Activated CD8-positive, alpha-beta memory T cell treated with anti-CD3 and anti-CD28 coated beads, Interleukin-2, amount 10 ng/mL, durations not matched to agents 7 days and 5 days (primary cell): Measurements from ENCODE around the gene RPL23. TPM values are rescaled to one million over a fixed set of nuclear protein-coding genes. Genes with fewer than 3 reads are reported as not detected.

Experiments used
- ATAC-seq: fragments of 150-1000 bp; cut with Tn5 transposase; one replicate; pipeline ENCODE4 v1.10.0; 2021; ENCODE audit warnings: moderate library complexity
- CTCF ChIA-PET: fragments of 350-600 bp; sonication (Branson Sonifier 250); formaldehyde crosslinking; loops from one replicate; lab custom pipeline; 2021; ENCODE audit warnings: antibody characterized with exemption; lab: Charles Lee
- DNase-seq: peaks from one replicate; pipeline ENCODE4 v3.0.0-alpha.2; 2020
- H3K27ac Mint-ChIP-seq: one replicate; pipeline ENCODE4 v1.8.0; 2021; ENCODE audit warnings: mild to moderate bottlenecking, mixed read lengths
- H3K27me3 Mint-ChIP-seq: one replicate; pipeline ENCODE4 v1.8.0; 2021; ENCODE audit warnings: mixed read lengths
- H3K36me3 Mint-ChIP-seq: one replicate; pipeline ENCODE4 v1.8.0; 2021; ENCODE audit warnings: mild to moderate bottlenecking, mixed read lengths
- H3K4me1 Mint-ChIP-seq: one replicate; pipeline ENCODE4 v1.8.0; 2021; ENCODE audit warnings: mixed read lengths
- H3K4me3 Mint-ChIP-seq: one replicate; pipeline ENCODE4 v1.8.0; 2021; ENCODE audit warnings: mild to moderate bottlenecking, moderate library complexity, mixed read lengths
- H3K9me3 Mint-ChIP-seq: one replicate; pipeline ENCODE4 v1.8.0; 2022; ENCODE audit warnings: low read depth, mixed read lengths
- total RNA-seq, 2 experiments: library from RNA; stranded (reverse); gene quantifications; one replicate each; pipeline ENCODE4 v1.2.3, GENCODE V29; 2021

RPL23 gene
- total RNA-seq, 2 experiments from 2014 or later, result 831 to 1,130 TPM

DNA sequence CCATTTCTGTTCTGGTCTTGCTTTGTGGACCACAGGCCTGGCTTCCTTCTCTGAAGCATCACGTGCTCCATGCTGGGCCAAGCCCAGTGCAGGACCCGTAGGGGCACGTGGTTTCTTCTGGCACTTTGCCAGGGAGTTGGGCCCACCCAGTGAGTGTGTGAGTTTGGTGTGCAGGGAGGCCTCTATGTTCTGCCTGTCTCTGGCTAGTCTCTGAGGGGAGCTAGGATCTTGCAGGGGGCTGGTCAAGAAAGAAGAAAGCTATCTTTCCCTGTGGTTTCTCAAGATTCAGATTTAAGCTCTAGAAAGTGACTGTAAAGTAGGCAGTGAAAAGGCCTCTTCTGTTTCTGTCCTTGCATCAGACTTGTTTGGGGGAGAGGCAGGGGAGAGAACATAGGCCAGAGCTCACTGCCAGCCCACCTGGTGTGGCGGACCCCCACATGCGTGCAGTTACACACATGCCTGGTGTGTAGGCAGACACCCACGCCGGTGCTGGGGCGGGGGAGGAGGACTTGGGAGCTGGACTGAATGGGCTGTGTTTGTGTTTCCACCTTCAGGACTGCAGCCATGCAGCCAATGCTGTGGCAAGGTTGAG lies 28.2 kb upstream of the RPL23 start:
- ATAC-seq (peak; percentile 45), DNase-seq (peak; percentile 82)
- Mint-ChIP-seq H3K9me3 (no peaks in the 10 kb centered on the region), H3K27me3 (no peaks in the 10 kb centered on the region), H3K4me1 (peaks cover 88% of the 10 kb centered on the region), H3K4me3 (peak overlapping the region; percentile 14), H3K36me3 (peaks cover 63% of the 10 kb centered on the region), H3K27ac (peak overlapping the region; percentile 87)
- CTCF ChIA-PET, result interaction anchor here (0.9 to 4.6 kb wide), 10 partner anchors 10 to 271 kb away, joined by 3 to 18 read pairs (median 4); partner anchors contain the start of genes LASP1 and LASP1NB

DNA sequence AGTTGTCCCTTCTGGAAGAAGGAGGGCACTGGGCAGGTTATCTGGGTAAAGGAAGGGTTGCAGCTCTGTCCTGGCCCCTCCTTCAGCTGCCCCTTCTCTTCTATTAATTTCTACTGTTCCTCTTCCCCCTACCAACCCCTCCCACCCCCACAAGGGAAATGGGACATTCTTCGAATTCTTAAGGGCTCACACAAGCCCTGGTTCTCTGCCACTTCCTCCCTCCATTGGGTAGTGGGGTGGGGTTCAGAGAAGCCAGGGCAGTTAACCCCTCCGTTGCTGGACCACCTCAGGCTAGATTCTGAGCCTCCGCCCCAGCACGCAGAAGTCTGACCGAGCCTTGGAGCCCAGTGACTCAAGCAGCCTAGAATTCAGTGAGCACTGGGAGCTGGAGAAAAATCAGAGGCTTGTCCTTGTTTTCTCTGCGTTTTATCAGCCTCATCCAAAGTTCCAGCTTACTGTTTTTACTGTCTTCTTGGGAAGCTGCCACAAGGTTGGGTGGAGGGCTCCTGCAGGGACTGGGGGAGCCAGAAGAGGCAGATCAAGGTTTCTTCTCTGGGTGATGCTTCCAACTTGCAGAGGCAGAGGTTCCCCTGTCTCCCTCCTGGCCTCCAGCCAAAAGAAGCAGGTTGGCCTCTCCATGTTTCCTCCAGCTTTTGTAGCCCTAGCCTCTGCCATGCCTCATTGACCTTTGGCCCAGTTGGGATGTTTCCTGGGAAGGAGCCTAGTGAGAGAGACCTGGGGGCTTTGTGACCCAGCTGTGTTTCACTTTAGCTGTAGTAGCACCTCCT lies 26.6 kb upstream of the RPL23 start:
- ATAC-seq (no peak), DNase-seq (no peak)
- H3K4me3 Mint-ChIP-seq, result peak overlapping the region; percentile 34
- CTCF ChIA-PET, result interaction anchor here (1.4 to 4.6 kb wide), 3 partner anchors 11 to 294 kb away, joined by 4 to 18 read pairs (median 11); partner anchors contain the start of gene LASP1
- no peaks in the 10 kb centered on the region for H3K27me3 Mint-ChIP-seq
- H3K27ac Mint-ChIP-seq, result peak overlapping the region; percentile 87
- H3K9me3 Mint-ChIP-seq, result no peaks in the 10 kb centered on the region
- peaks cover 86% of the 10 kb centered on the region for H3K4me1 Mint-ChIP-seq
- peaks cover 55% of the 10 kb centered on the region for H3K36me3 Mint-ChIP-seq

DNA sequence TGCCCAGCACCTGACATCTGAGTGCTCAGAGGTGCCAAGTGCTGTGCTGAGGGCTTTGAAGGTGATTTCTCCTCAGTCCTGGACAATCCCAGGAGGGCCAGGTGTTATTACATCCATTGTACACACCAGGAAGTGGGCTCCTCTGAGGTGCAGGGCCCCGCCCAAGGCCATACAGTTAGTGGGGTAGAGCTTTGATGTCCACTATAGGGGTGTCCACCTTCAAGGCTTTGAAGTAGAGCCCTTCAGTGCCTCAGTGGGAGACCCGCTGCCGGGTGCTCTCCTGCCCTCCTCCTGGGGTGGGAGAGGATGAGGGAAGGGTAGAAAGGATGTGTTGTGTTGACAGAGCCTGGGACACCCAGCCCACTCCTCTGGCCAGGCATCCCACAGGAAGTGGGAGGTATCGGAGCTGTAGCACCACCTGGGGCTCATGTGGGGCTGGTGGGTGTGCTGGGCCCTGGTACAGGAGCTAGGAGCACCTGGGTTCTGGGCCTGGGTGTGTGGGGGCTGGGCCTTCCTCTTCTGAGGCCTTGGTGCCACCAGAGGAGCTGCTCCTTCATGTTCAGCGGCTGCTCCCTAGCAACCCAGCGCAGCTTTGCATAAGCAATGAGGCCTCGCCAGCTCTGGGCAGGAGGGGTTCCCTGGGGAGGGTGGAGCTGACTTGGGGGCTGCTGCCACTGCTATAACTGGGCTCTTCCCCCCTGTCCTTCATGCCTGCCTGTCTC lies 23.8 kb upstream of the RPL23 start:
- Mint-ChIP-seq H3K36me3 (peaks cover 38% of the 10 kb centered on the region), H3K9me3 (no peaks in the 10 kb centered on the region), H3K4me1 (peaks cover 92% of the 10 kb centered on the region), H3K27me3 (no peaks in the 10 kb centered on the region), H3K27ac (peak overlapping the region; percentile 73), H3K4me3 (peak overlapping the region; percentile 20)
- ATAC-seq (peak; percentile 44), DNase-seq (peak; percentile 66)
- CTCF ChIA-PET, result interaction anchor here (0.5 to 2.4 kb wide), 10 partner anchors 14 to 589 kb away, joined by 3 to 7 read pairs (median 3); no protein-coding TSS in a partner anchor

DNA sequence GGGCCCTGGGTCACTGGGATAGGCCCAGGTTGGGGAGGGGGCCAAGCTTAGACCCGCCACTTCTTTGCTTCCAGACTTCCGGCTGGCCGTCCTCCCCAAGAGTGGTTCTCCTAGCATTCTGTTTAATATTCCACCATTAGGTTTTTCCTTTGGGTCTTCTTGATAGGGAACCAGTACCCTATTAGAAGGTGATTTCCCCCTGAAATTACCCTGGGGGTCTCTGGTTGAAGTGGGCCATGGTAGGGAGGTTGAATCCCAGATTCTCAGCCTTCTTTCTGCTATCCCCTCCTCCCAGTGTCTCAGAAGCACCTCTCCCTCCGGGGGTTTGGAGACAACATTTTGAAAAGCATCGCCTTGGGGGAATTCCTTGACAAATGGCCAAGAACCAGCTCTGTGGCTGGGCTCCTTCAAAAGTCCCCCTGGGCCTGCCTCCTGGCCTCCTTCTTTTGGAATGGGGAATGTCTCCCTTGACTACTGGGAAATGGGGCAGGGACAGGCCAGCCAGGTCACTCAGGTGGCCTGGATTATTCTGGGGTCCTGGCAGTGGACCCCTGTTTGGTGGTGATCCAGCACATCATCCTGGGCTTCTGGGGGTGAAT lies 22.1 kb upstream of the RPL23 start:
- DNase-seq (no peak), ATAC-seq (no peak)
- Mint-ChIP-seq H3K27ac (peak overlapping the region; percentile 63), H3K4me1 (peaks cover 85% of the 10 kb centered on the region), H3K36me3 (peaks cover 31% of the 10 kb centered on the region), H3K4me3 (no peak overlapping the region), H3K27me3 (no peaks in the 10 kb centered on the region), H3K9me3 (no peaks in the 10 kb centered on the region)
- CTCF ChIA-PET, result interaction anchor here (1.6 to 8.5 kb wide), 3 partner anchors 16 to 289 kb away, joined by 3 to 88 read pairs (median 7); no protein-coding TSS in a partner anchor

DNA sequence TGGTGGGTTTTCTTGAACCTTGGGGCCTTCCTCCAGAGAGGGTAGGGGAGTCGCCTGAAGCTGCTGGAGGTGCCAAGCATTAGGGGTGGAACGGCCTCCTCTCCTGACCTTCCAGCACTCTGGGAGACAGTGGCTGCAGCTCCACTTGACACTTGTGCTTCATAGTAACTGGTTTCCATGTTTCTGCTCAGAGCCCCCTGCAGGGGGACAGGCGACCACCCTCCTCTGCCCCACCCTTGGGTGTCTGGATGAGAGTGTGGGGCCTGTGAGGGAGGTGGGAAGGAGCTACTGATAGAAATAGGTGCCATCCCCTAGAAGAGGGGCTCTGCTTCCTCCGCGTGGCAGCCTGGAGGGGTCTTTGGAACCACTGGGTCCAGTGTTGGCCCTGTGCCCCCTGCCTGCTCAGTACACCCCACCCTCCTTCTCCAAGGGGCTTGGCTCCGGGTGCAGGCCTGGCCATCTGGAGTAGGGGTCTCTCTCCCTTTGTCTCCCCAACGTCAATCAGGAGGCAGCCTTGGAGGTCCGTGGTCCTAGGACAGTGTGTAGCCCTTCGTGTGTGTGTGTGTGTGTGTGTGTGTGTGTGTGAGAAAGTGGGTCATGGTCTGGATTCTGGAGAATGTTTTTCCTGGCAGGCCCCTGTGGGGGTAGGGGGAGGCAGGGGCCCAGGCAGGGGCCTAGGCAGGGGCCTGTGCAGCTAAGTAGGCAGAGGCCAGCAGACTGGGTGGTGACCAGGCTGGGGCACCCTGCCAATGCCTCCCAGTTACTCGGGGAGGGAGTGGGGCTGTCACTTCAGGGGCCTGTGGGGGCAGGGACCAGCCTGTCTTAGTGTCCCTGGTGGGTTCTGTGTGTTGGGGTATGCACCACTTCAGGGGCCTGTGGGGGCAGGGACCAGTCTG lies 21.2 kb upstream of the RPL23 start:
- Mint-ChIP-seq H3K4me3 (no peak overlapping the region), H3K4me1 (peaks cover 76% of the 10 kb centered on the region), H3K9me3 (no peaks in the 10 kb centered on the region), H3K27ac (peak overlapping the region; percentile 49), H3K36me3 (peaks cover 23% of the 10 kb centered on the region), H3K27me3 (no peaks in the 10 kb centered on the region)
- ATAC-seq, result no peak
- CTCF ChIA-PET, result interaction anchor here (0.6 to 8.5 kb wide), 6 partner anchors 9 to 290 kb away, joined by 3 to 88 read pairs (median 3); a partner anchor contains a TSS
- DNase-seq, result no peak

DNA sequence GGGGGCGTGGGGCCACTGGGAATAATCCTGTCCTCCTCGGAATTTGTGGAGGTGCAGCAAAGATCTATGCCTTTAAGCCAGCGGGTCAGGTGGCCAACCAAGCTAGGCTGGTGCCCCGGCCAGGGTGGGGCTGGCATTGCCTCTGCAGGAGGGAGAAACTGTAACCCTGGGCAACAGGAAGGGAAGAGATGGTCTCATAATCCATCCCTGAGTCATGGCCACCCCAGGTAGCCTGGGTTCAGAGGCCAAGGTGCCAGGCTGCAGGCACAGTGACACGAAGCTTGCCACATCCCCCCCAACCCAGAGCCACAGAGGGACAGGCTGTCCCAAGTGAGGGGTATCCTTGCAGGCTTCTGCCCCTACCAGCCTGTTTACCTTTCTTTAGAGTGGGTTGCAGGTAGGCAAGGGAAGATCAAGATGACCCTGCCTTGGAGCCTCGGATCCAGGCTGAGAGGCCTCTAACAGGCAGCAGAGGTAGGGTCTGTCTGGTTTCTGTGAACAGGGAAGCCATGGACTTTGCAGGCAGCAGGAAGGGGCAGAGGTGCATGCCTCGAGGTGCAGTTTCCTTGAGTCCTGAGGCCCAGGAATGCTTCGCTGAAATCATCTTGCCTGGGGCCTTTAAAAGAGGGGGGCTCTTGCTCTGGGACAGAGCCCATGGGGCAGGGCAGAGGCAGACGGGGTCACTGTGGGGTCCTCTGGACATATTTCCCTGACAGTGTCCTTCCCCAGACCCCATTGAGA lies 20.3 kb upstream of the RPL23 start:
- ATAC-seq (no peak), DNase-seq (no peak)
- H3K27me3 Mint-ChIP-seq, result no peaks in the 10 kb centered on the region
- peaks cover 72% of the 10 kb centered on the region for H3K4me1 Mint-ChIP-seq
- CTCF ChIA-PET, result interaction anchor here (0.6 to 8.5 kb wide), 10 partner anchors 10 to 279 kb away, joined by 3 to 88 read pairs (median 3); partner anchors contain the start of gene LASP1NB
- H3K9me3 Mint-ChIP-seq, result no peaks in the 10 kb centered on the region
- peaks cover 19% of the 10 kb centered on the region for H3K36me3 Mint-ChIP-seq
- H3K4me3 Mint-ChIP-seq, result peak overlapping the region; percentile 24
- peak overlapping the region; percentile 76 for H3K27ac Mint-ChIP-seq

DNA sequence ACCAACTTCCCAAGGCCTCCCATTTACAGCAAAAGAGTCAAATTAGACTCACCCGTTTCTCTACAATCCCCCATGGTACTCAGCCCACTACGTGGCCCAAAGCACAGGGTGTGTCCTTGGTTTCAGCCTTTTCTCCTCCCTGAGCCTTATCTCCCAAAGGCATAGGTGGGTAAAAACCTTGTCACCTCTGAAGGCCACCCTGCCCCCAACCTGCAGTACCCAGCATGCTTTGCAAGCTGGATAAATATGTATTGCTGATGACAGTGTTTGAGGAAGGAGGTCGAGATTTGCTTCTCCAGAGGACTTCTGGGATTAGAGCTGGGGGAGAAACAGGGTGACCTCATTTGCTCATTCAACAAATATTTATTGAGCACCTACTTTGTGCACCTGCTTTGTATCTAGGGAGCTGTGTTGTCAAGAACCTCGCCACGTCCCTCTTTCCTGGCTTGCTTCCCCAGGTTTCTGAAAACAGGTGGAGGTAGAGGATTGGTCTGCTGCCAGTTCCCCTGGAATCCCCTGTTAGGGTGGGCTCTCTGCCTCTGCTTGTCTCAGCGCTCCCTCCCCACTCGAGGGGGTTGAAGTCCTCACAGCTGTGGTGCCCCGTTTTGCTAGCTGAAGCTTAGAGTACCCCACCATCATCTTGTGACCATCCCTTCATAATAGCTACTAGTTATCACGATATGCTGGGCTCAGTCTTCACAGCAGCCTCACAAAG lies 19.3 kb upstream of the RPL23 start:
- H3K4me1 Mint-ChIP-seq, result peaks cover 72% of the 10 kb centered on the region
- H3K36me3 Mint-ChIP-seq, result peaks cover 10% of the 10 kb centered on the region
- H3K9me3 Mint-ChIP-seq, result no peaks in the 10 kb centered on the region
- no peak for ATAC-seq
- H3K27ac Mint-ChIP-seq, result peak overlapping the region; percentile 90
- H3K4me3 Mint-ChIP-seq, result peak overlapping the region; percentile 88
- H3K27me3 Mint-ChIP-seq, result no peaks in the 10 kb centered on the region
- CTCF ChIA-PET, result interaction anchor here (0.8 to 8.5 kb wide), 9 partner anchors 13 to 280 kb away, joined by 3 to 88 read pairs (median 6); partner anchors contain the start of genes LASP1NB and RPL23
- DNase-seq, result no peak

DNA sequence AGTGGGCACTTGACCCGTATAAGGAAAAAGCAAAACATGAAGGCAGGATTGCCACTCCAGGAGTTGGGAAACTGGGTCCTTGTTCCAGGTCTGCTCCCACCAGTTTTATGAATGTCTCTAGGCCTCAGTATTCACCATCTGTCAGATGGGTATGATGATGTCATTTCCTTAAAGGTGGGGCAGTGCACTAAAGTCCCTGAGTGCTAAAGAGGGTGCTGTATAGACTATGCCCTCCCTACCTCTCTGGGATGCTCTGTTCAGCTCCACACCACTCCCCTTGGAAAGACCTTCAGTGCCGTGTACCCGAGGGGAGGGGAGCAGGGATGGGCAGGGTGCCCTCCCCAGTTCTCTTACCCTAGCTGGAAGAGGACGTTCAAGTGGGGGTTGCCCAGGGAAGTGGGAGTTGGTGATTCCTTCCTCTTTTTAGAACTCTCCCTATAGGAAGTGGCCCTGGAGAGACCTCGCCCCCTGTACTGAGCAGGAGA lies 18.5 kb upstream of the RPL23 start:
- peak overlapping the region; percentile 88 for H3K4me3 Mint-ChIP-seq
- H3K27me3 Mint-ChIP-seq, result no peaks in the 10 kb centered on the region
- DNase-seq, result no peak
- H3K36me3 Mint-ChIP-seq, result peaks cover 11% of the 10 kb centered on the region
- no peaks in the 10 kb centered on the region for H3K9me3 Mint-ChIP-seq
- CTCF ChIA-PET, result interaction anchor here (0.7 to 8.5 kb wide), 18 partner anchors 13 to 295 kb away, joined by 3 to 88 read pairs (median 7); partner anchors contain the start of genes CWC25, LASP1NB, PLXDC1 and RPL23
- H3K4me1 Mint-ChIP-seq, result peaks cover 71% of the 10 kb centered on the region
- no peak for ATAC-seq
- H3K27ac Mint-ChIP-seq, result peak overlapping the region; percentile 90

DNA sequence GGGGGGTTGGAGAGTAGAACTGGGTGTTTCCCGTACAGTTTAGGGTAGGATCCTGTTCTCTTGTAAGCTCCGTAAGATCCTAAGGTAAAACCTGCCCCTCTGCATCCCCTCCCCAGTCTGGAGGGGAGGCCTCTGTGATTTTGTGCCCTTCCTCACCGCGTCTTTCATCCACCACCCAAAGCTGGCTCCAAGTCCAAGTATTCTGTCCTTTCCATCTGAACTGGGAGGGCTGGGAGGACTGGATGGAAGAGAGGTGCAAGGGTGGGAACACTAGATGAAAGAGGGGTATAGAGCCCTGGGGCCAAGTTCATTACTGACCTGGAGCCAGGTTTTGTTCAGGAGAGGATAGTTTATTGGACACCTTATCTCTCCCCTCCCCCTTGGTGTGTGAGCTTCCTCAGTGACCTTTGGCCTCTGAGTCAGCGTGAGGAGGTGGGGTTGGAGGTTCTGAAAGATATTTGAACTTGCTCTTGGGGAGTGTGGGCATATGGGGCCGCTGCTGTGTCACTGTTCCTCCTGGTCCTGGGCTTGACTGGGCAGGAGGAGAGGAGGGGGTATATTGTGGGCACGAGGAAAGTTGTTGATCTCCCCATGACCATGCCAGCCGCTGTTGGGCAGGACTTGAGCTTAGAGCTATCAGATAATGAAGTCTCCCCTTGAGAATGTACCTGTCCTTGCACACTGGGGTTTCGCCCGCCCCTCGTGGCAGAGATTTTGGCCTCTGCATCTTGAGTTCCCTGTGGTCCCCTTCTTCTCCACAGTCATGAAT lies 17.9 kb upstream of the RPL23 start:
- peaks cover 11% of the 10 kb centered on the region for H3K36me3 Mint-ChIP-seq

More for the DNA sequence above, 17.9 kb upstream of the RPL23 start:
- no peaks in the 10 kb centered on the region for H3K27me3 Mint-ChIP-seq
- ATAC-seq (peak; percentile 27), DNase-seq (peak; percentile 91)
- H3K4me1 Mint-ChIP-seq, result peaks cover 64% of the 10 kb centered on the region
- peak overlapping the region; percentile 88 for H3K4me3 Mint-ChIP-seq
- no peaks in the 10 kb centered on the region for H3K9me3 Mint-ChIP-seq
- CTCF ChIA-PET, result interaction anchor here (0.7 to 8.5 kb wide), 20 partner anchors 10 to 296 kb away, joined by 3 to 88 read pairs (median 6); partner anchors contain the start of genes CWC25, LASP1NB, PLXDC1 and RPL23
- peak overlapping the region; percentile 90 for H3K27ac Mint-ChIP-seq
